Hematopoietic multipotent progenitor cell (in vitro differentiated cells): ENCODE results near the gene TMEM184C. TPM values are rescaled to one million over a fixed set of nuclear protein-coding genes. Genes with fewer than 3 reads are reported as not detected.

Source experiments
- DNase-seq, 3 donors: peaks; one replicate each; pipeline ENCODE4 v3.0.0-alpha.2; 2011 to 2015; ENCODE audit warnings: low read depth in 2 of 3, low spot score in 2 of 3
- total RNA-seq: library from RNA; depleted of rRNA; stranded (reverse); fragments of >200 nt; gene quantifications from one replicate; pipeline ENCODE4 v1.2.3, GENCODE V29; 2012

The TMEM184C gene
- total RNA-seq, 1 donor = 25.9 TPM

- no peak for DNase-seq
These were observed 100.7 kb downstream of the TMEM184C start for GRCh38 chr4:147717878-147718277.

Other genes starting within 250 kb of the TMEM184C start
- gene EDNRA, start 136.3 kb upstream of the TMEM184C start, total RNA-seq = not detected
- 11.3 TPM for gene PRMT9, start 66.8 kb downstream of the TMEM184C start, total RNA-seq
- gene ARHGAP10, start 114.7 kb downstream of the TMEM184C start, total RNA-seq = 4.8 TPM